Tibial nerve (tissue), 4 donors: ENCODE measurements around the gene KAT2B.

Experiments
- EP300 ChIP-seq, 2 donors: sonication (generic); formaldehyde crosslinking; IDR thresholded peaks; one replicate each; pipeline ENCODE4 v1.6.1; 2017; ENCODE audit warnings: antibody characterized with exemption in 2 of 2, mild to moderate bottlenecking in 1 of 2
- POLR2A ChIP-seq, 2 donors: fragments of 450-650 bp; IDR thresholded peaks; one replicate each; pipeline ENCODE4 v1.6.1; 2017; ENCODE audit warnings: antibody characterized with exemption in 2 of 2, mild to moderate bottlenecking in 2 of 2, moderate library complexity in 2 of 2
- TF ChIP-seq, protein P1 (sequence below), 5 experiments: fragments of 200-600 bp in 3 of 5; fragments of 450-650 bp in 2 of 5; sonication (generic) in 3 of 5; IDR thresholded peaks; one replicate each; pipeline ENCODE4 v1.5.1; 2016 to 2019; ENCODE audit warnings: antibody characterized with exemption in 5 of 5, mild to moderate bottlenecking in 3 of 5, moderate library complexity in 2 of 5

DNA sequence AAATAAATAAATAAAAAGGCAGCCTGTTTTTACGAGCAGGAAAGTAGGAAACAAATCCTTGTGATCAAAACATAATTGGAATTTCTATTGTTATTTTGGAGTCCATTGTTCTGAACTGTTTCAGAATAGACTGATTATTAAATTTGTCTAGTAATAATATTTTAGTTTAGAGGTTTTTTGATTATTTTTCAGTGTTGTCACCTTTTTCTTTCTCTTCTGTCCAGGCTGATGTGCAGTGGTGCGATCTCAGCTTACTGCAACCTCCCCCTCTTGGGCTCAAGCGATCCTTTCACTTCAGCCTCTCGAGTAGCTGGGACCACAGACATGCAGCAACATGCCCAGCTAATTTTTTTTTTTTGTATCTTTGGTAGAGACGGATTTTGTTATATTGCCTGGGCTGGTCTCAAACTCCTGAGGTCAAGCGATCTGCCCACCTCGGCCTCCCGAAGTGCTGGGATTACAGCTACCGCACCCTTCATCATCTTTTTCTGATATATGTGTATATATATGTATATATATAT is 38.0 kb downstream of the KAT2B start:
- TF ChIP-seq, protein P1, sequence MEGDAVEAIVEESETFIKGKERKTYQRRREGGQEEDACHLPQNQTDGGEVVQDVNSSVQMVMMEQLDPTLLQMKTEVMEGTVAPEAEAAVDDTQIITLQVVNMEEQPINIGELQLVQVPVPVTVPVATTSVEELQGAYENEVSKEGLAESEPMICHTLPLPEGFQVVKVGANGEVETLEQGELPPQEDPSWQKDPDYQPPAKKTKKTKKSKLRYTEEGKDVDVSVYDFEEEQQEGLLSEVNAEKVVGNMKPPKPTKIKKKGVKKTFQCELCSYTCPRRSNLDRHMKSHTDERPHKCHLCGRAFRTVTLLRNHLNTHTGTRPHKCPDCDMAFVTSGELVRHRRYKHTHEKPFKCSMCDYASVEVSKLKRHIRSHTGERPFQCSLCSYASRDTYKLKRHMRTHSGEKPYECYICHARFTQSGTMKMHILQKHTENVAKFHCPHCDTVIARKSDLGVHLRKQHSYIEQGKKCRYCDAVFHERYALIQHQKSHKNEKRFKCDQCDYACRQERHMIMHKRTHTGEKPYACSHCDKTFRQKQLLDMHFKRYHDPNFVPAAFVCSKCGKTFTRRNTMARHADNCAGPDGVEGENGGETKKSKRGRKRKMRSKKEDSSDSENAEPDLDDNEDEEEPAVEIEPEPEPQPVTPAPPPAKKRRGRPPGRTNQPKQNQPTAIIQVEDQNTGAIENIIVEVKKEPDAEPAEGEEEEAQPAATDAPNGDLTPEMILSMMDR (IDR thresholded peaks at IDR 0.05) = no peak
- no peak for TF ChIP-seq POLR2A (IDR thresholded peaks at IDR 0.05)
- no peak for TF ChIP-seq EP300 (IDR thresholded peaks at IDR 0.05)
